Lung (tissue), 12 donors: ENCODE data around the gene CSK. TPM values are rescaled to one million over a fixed set of nuclear protein-coding genes. Genes with fewer than 3 reads are reported as not detected.

ENCODE experiments used
- ATAC-seq: fragments of 200-7000 bp; cut with Tn5 transposase; one replicate; pipeline ENCODE4 v1.9.1; 2020; ENCODE audit warnings: moderate number of reproducible peaks; ENCODE audit not compliant: insufficient read depth, low FRiP score
- DNase-seq, 3 donors: peaks; one replicate each; pipeline ENCODE4 v3.0.0-alpha.2; 2013 to 2017
- H3K27ac ChIP-seq, 2 donors: one replicate each; pipeline ENCODE4 v1.5.1; 2013; ENCODE audit warnings: mild to moderate bottlenecking in 2 of 2, moderate library complexity in 2 of 2, control low read depth in 1 of 2, inconsistent platforms in 1 of 2, low read depth in 1 of 2, low read length in 1 of 2
- H3K27me3 ChIP-seq, 3 donors: one replicate each; pipeline ENCODE4 v1.5.1; 2013; ENCODE audit warnings: low read length in 2 of 3; ENCODE audit not compliant: control insufficient read depth in 3 of 3, insufficient read depth in 3 of 3
- H3K36me3 ChIP-seq, 4 donors: one replicate each; pipeline ENCODE4 v1.5.1; 2013; ENCODE audit warnings: low read length in 4 of 4, mild to moderate bottlenecking in 1 of 4, moderate library complexity in 1 of 4; ENCODE audit not compliant: control insufficient read depth in 4 of 4, insufficient read depth in 4 of 4
- H3K4me1 ChIP-seq, 5 donors: one replicate each; pipeline ENCODE4 v1.5.1; 2013; ENCODE audit warnings: low read length in 5 of 5, mild to moderate bottlenecking in 2 of 5, moderate library complexity in 1 of 5; ENCODE audit not compliant: control insufficient read depth in 5 of 5, insufficient read depth in 5 of 5
- H3K4me3 ChIP-seq: one replicate; pipeline ENCODE4 v1.5.1; 2013; ENCODE audit warnings: mild to moderate bottlenecking, control low read depth, moderate library complexity
- H3K9ac ChIP-seq, 2 donors: one replicate each; pipeline ENCODE4 v1.5.1; 2013; ENCODE audit warnings: low read length in 2 of 2, control low read depth in 1 of 2; ENCODE audit not compliant: insufficient read depth in 1 of 2
- H3K9me3 ChIP-seq, 4 donors: one replicate each; pipeline ENCODE4 v1.5.1; 2013; ENCODE audit warnings: low read length in 3 of 4, mild to moderate bottlenecking in 1 of 4, moderate library complexity in 1 of 4; ENCODE audit not compliant: control insufficient read depth in 4 of 4, insufficient read depth in 3 of 4
- CTCF ChIP-seq: IDR thresholded peaks from 2 replicates; pipeline ENCODE4 v1.5.1; 2012; ENCODE audit warnings: mild to moderate bottlenecking; ENCODE audit errors: control extremely low read depth, extremely low read depth
- WGBS, 2 donors: extraction: QIAGEN DNeasy Blood & Tissue Kit; methylation state at CpG; one replicate each; pipeline ENCODE4 v1.1.7; 2013; 5-methylcytosine and 5-hydroxymethylcytosine counted together
- polyA plus RNA-seq, 2 donors: library from polyadenylated mRNA; stranded (reverse); fragments of 200-250 nt; gene quantifications; one replicate each; pipeline ENCODE4 v1.2.1, GENCODE V29; 2013
- total RNA-seq, 2 donors: library from RNA; depleted of rRNA in 1 of 2; stranded (reverse); fragments of >200 nt in 1 of 2; gene quantifications; one replicate each; pipeline ENCODE4 v1.2.1, GENCODE V29; 2014 to 2021
- donor health status: control.
- donor health status: control.
- donor health status: Bipolar disorder and iron deficiency.
- donor health status: healthy.
- donor health status: DM: yes; HTN: yes; CAD: no.

CSK gene
- total and polyA plus RNA-seq, 4 donors: 39.7 to 99.1 (median 61.9) TPM

- Histone ChIP-seq H3K4me1 (peaks cover 0 to 6% (median 0%) of the 10 kb centered on the region in 5 donors), H3K4me3 (no peak overlapping the region), H3K9ac (no peak overlapping the region), H3K9me3 (no peaks in the 10 kb centered on the region), H3K27me3 (no peaks in the 10 kb centered on the region), H3K27ac (peak overlapping the region in 1 of 2 donors; percentile 20), H3K36me3 (peaks cover 3 to 50% (median 9%) of the 10 kb centered on the region in 4 donors)
- WGBS, 2 donors: 84% methylated on average over 16 of the region's 16 CpGs
- ATAC-seq (no peak), DNase-seq (no peak)
- no peak for TF ChIP-seq CTCF
These were observed 17.5 kb downstream of the CSK start for GRCh38 chr15:74799255-74799855.

GRCh38 chr15:74799856-74800558 lies 18.1 kb downstream of the CSK start:
- no peak overlapping the region for H3K9ac ChIP-seq
- H3K27me3 ChIP-seq: no peaks in the 10 kb centered on the region
- DNase-seq: peak in 2 of 3 donors; percentile 34 to 47
- H3K4me1 ChIP-seq: peaks cover 0 to 4% (median 0%) of the 10 kb centered on the region in 5 donors
- H3K9me3 ChIP-seq: no peaks in the 10 kb centered on the region
- 48% methylated on average over 18 of the region's 18 CpGs for WGBS, 2 donors
- peak; percentile 96 for TF ChIP-seq CTCF
- H3K4me3 ChIP-seq: no peak overlapping the region
- ATAC-seq: peak; percentile 85
- H3K27ac ChIP-seq: peak overlapping the region in 1 of 2 donors; percentile 20
- H3K36me3 ChIP-seq: peaks cover 3 to 50% (median 9%) of the 10 kb centered on the region in 4 donors

GRCh38 chr15:74800559-74801094 lies 18.7 kb downstream of the CSK start:
- Histone ChIP-seq H3K9me3 (no peaks in the 10 kb centered on the region), H3K27me3 (no peaks in the 10 kb centered on the region), H3K4me3 (no peak overlapping the region), H3K4me1 (peaks cover 0 to 4% (median 0%) of the 10 kb centered on the region in 5 donors), H3K27ac (no peak overlapping the region), H3K9ac (no peak overlapping the region), H3K36me3 (peaks cover 3 to 50% (median 9%) of the 10 kb centered on the region in 4 donors)
- 86 to 89% methylated on average over 20 of the region's 20 CpGs for WGBS, 2 donors
- DNase-seq: no peak
- no peak for TF ChIP-seq CTCF
- ATAC-seq: no peak
